AG04450 (cell line): ENCODE results near the gene TTC21A. TPM values are rescaled to one million over a fixed set of nuclear protein-coding genes. Genes with fewer than 3 reads are reported as not detected.

ENCODE experiments used
- CTCF ChIA-PET: fragments of 300-600, 350-600 bp; formaldehyde crosslinking; extraction: SDS; loops from one replicate; lab custom pipeline; 2022; ENCODE audit warnings: antibody characterized with exemption, inconsistent platforms; lab: Charles Lee
- POLR2A ChIA-PET: fragments of 350-600 bp; formaldehyde crosslinking; extraction: SDS; loops from one replicate; lab custom pipeline; 2021; ENCODE audit warnings: antibody characterized with exemption, inconsistent platforms; lab: Yijun Ruan, JAX
- DNase-seq: peaks from one replicate; pipeline ENCODE4 v3.0.0-alpha.2; 2011; ENCODE audit warnings: low read depth, low spot score
- H3K27ac ChIP-seq: one replicate; pipeline ENCODE4 v1.5.1; 2012; ENCODE audit warnings: low read depth, low read length, control low read depth
- H3K27me3 ChIP-seq: one replicate; pipeline ENCODE4 v1.6.0; 2012; ENCODE audit warnings: low read length; ENCODE audit not compliant: control insufficient read depth, insufficient read depth
- H3K4me3 ChIP-seq: 2 replicates; pipeline ENCODE4 v1.5.1; 2011; ENCODE audit warnings: mild to moderate bottlenecking, low read depth, low read length, control low read depth
- H3K9me3 ChIP-seq: 2 replicates; pipeline ENCODE4 v1.5.1; 2012; ENCODE audit warnings: low read length; ENCODE audit not compliant: control insufficient read depth, insufficient read depth
- polyA plus RNA-seq: library from polyadenylated mRNA; depleted of rRNA; stranded (reverse); fragments of >200 nt; gene quantifications from 2 replicates; pipeline ENCODE4 v1.2.3, GENCODE V29; 2011
- TF ChIP-seq, protein P1 (sequence below): IDR thresholded peaks from 2 replicates; pipeline ENCODE4 v1.5.1; 2011; ENCODE audit warnings: low read depth, low read length, control low read depth, inconsistent platforms

Gene TTC21A
- polyA plus RNA-seq, 1 experiment = 1.6 TPM

GRCh38 chr3:39101022-39101689, 6.3 kb upstream of the TTC21A start:
- CTCF ChIA-PET = interaction anchor here (1.0 to 2.9 kb wide), 5 partner anchors 12 to 191 kb away, joined by 3 to 16 read pairs (median 4); no protein-coding TSS in a partner anchor
- TF ChIP-seq, protein P1, sequence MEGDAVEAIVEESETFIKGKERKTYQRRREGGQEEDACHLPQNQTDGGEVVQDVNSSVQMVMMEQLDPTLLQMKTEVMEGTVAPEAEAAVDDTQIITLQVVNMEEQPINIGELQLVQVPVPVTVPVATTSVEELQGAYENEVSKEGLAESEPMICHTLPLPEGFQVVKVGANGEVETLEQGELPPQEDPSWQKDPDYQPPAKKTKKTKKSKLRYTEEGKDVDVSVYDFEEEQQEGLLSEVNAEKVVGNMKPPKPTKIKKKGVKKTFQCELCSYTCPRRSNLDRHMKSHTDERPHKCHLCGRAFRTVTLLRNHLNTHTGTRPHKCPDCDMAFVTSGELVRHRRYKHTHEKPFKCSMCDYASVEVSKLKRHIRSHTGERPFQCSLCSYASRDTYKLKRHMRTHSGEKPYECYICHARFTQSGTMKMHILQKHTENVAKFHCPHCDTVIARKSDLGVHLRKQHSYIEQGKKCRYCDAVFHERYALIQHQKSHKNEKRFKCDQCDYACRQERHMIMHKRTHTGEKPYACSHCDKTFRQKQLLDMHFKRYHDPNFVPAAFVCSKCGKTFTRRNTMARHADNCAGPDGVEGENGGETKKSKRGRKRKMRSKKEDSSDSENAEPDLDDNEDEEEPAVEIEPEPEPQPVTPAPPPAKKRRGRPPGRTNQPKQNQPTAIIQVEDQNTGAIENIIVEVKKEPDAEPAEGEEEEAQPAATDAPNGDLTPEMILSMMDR = peak; percentile 71
- H3K4me3 ChIP-seq = no peak overlapping the region

GRCh38 chr3:39102504-39103323, 4.8 kb upstream of the TTC21A start:
- CTCF ChIA-PET = interaction anchor here (1.1 to 2.9 kb wide), 3 partner anchors 9 to 189 kb away, joined by 4 to 16 read pairs (median 15); no protein-coding TSS in a partner anchor
- Histone ChIP-seq H3K27ac (no peak overlapping the region), H3K27me3 (no peaks in the 10 kb centered on the region), H3K4me3 (no peak overlapping the region), H3K9me3 (no peaks in the 10 kb centered on the region; the same call in 1 of the 2 replicates)
- POLR2A ChIA-PET = no interaction called here
- DNase-seq = no peak
- TF ChIP-seq, protein P1 = no peak

More at GRCh38 chr3:39101022-39101689, 6.3 kb upstream of the TTC21A start:
- Histone ChIP-seq H3K9me3 (no peaks in the 10 kb centered on the region), H3K27ac (no peak overlapping the region), H3K27me3 (no peaks in the 10 kb centered on the region)
- DNase-seq = no peak
- POLR2A ChIA-PET = no interaction called here

DNA sequence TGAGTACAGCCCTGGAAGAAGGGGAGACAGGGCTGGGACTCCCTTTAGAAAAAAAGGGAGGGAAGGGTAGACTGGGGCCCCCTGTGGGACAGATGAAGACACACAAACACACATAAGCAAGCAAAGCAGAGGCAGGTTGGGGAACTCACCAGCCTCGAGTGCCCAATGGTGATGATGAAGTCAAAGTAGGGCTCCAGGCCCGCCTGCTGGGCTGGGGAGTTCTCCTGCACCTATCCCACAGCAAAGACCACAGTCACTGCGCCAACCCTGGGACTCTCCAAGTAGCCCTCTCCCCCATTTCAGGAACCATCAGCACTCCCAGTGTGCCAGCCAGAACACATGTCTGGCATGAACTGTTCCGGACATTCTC, 4.2 kb upstream of the TTC21A start:
- H3K4me3 ChIP-seq = no peak overlapping the region
- ChIA-PET POLR2A (no interaction called here), CTCF (interaction anchor here (1.1 to 2.9 kb wide), 2 partner anchors 10 to 185 kb away, joined by 4 to 16 read pairs; no protein-coding TSS in a partner anchor)
- no peaks in the 10 kb centered on the region; the same call in 1 of the 2 replicates for H3K9me3 ChIP-seq
- no peak overlapping the region for H3K27ac ChIP-seq
- no peaks in the 10 kb centered on the region for H3K27me3 ChIP-seq
- DNase-seq = no peak
- TF ChIP-seq, protein P1 = 0 out of 2 replicates have a peak, but pooled peaks have one; percentile 7

- no peak overlapping the region for H3K4me3 ChIP-seq
- DNase-seq = no peak
- TF ChIP-seq, protein P1 = no peak
- ChIA-PET POLR2A (no interaction called here), CTCF (interaction anchor here (0.6 to 2.7 kb wide), 4 partner anchors 13 to 188 kb away, joined by 3 to 16 read pairs (median 4); no protein-coding TSS in a partner anchor)
- no peaks in the 10 kb centered on the region for H3K27me3 ChIP-seq
- H3K27ac ChIP-seq = no peak overlapping the region
- no peaks in the 10 kb centered on the region; the same call in 1 of the 2 replicates for H3K9me3 ChIP-seq
Observed at GRCh38 chr3:39103791-39104552, 3.5 kb upstream of the TTC21A start.
